H9 (cell line): Measurements from ENCODE around the gene GJB5. TPM values are rescaled to one million over a fixed set of nuclear protein-coding genes. Genes with fewer than 3 reads are reported as not detected.

ENCODE experiments used
- DNase-seq: peaks from one replicate; pipeline ENCODE4 v3.0.0-alpha.2; 2017
- H2AFZ ChIP-seq: one replicate; pipeline ENCODE4 v1.6.1; 2013; ENCODE audit warnings: mild to moderate bottlenecking, low read length, control low read depth, moderate library complexity
- H2AK5ac ChIP-seq: 2 replicates; pipeline ENCODE4 v1.6.1; 2013; ENCODE audit warnings: low read length, control low read depth, mixed read lengths; ENCODE audit not compliant: insufficient read length
- H2BK120ac ChIP-seq: one replicate; pipeline ENCODE4 v1.6.1; 2013; ENCODE audit warnings: low read depth, mild to moderate bottlenecking, low read length, control low read depth, inconsistent platforms; ENCODE audit not compliant: poor library complexity, severe bottlenecking
- H2BK12ac ChIP-seq: 2 replicates; pipeline ENCODE4 v1.6.1; 2013; ENCODE audit warnings: low read length, control low read depth, mixed read lengths, low read depth; ENCODE audit not compliant: insufficient read length
- H2BK15ac ChIP-seq: 2 replicates; pipeline ENCODE4 v1.6.1; 2013; ENCODE audit warnings: low read depth, low read length, control low read depth
- H2BK20ac ChIP-seq: one replicate; pipeline ENCODE4 v1.6.1; 2013; ENCODE audit warnings: low read depth, mild to moderate bottlenecking, low read length, control low read depth, inconsistent platforms; ENCODE audit not compliant: poor library complexity, severe bottlenecking
- H2BK5ac ChIP-seq: 2 replicates; pipeline ENCODE4 v1.6.1; 2013; ENCODE audit warnings: low read length, control low read depth, mixed read lengths; ENCODE audit not compliant: insufficient read length
- H3K14ac ChIP-seq: 2 replicates; pipeline ENCODE4 v1.6.1; 2013; ENCODE audit warnings: low read length, control low read depth; ENCODE audit not compliant: insufficient read depth
- H3K18ac ChIP-seq: 2 replicates; pipeline ENCODE4 v1.6.1; 2013; ENCODE audit warnings: low read depth, mild to moderate bottlenecking, mixed read lengths, low read length, control low read depth; ENCODE audit not compliant: insufficient read length
- H3K23ac ChIP-seq: 2 replicates; pipeline ENCODE4 v1.6.1; 2013; ENCODE audit warnings: low read length, control low read depth, mixed read lengths, low read depth; ENCODE audit not compliant: insufficient read length
- H3K23me2 ChIP-seq: 2 replicates; pipeline ENCODE4 v1.6.1; 2013; ENCODE audit warnings: low read depth, mild to moderate bottlenecking, mixed read lengths, low read length, control low read depth; ENCODE audit not compliant: insufficient read length, poor library complexity, severe bottlenecking
- H3K27ac ChIP-seq: 2 replicates; pipeline ENCODE4 v1.5.1; 2013; ENCODE audit warnings: low read length, control low read depth, mixed read lengths, low read depth; ENCODE audit not compliant: insufficient read length
- H3K27me3 ChIP-seq: 2 replicates; pipeline ENCODE4 v1.6.1; 2013; ENCODE audit warnings: low read length, control low read depth, inconsistent platforms; ENCODE audit not compliant: insufficient read depth
- H3K4ac ChIP-seq: 2 replicates; pipeline ENCODE4 v1.6.1; 2013; ENCODE audit warnings: low read depth, mild to moderate bottlenecking, control low read depth, inconsistent platforms, low read length, moderate library complexity
- H3K4me1 ChIP-seq: 2 replicates; pipeline ENCODE4 v1.6.1; 2013; ENCODE audit warnings: low read length, control low read depth, inconsistent platforms; ENCODE audit not compliant: insufficient read depth
- H3K4me2 ChIP-seq: 2 replicates; pipeline ENCODE4 v1.6.1; 2013; ENCODE audit warnings: low read length, control low read depth, mixed read lengths; ENCODE audit not compliant: insufficient read length, insufficient read depth
- H3K56ac ChIP-seq: 2 replicates; pipeline ENCODE4 v1.6.1; 2013; ENCODE audit warnings: low read depth, mild to moderate bottlenecking, mixed read lengths, low read length, control low read depth; ENCODE audit not compliant: insufficient read length
- H3K79me1 ChIP-seq: 2 replicates; pipeline ENCODE4 v1.6.1; 2013; ENCODE audit warnings: low read depth, mild to moderate bottlenecking, moderate library complexity, low read length, control low read depth, inconsistent platforms; ENCODE audit not compliant: insufficient read depth, poor library complexity, severe bottlenecking
- H3K79me2 ChIP-seq: 2 replicates; pipeline ENCODE4 v1.6.1; 2013; ENCODE audit warnings: low read length, control low read depth, inconsistent platforms; ENCODE audit not compliant: insufficient read depth
- H3K9ac ChIP-seq: 2 replicates; pipeline ENCODE4 v1.6.1; 2013; ENCODE audit warnings: low read length, control low read depth, mixed read lengths; ENCODE audit not compliant: insufficient read length; ENCODE audit errors: extremely low read depth
- H3K9me3 ChIP-seq: one replicate; pipeline ENCODE4 v1.6.1; 2013; ENCODE audit warnings: low read depth, low read length, inconsistent platforms; ENCODE audit not compliant: control insufficient read depth
- H3T11ph ChIP-seq: one replicate; pipeline ENCODE4 v1.6.1; 2013; ENCODE audit warnings: mild to moderate bottlenecking, low read length, control low read depth, inconsistent platforms
- H4K20me1 ChIP-seq: one replicate; pipeline ENCODE4 v1.6.1; 2013; ENCODE audit not compliant: control insufficient read depth, insufficient read length, insufficient read depth
- H4K5ac ChIP-seq: 2 replicates; pipeline ENCODE4 v1.6.1; 2013; ENCODE audit warnings: low read depth, mild to moderate bottlenecking, mixed read lengths, low read length, control low read depth; ENCODE audit not compliant: insufficient read length
- H4K8ac ChIP-seq: replicated peaks from 2 replicates; pipeline ENCODE4 v1.6.1; 2013; ENCODE audit warnings: low read length, control low read depth, mixed read lengths, low read depth; ENCODE audit not compliant: insufficient read length
- H4K91ac ChIP-seq: 2 replicates; pipeline ENCODE4 v1.6.1; 2013; ENCODE audit warnings: low read depth, mild to moderate bottlenecking, moderate library complexity, mixed read lengths, low read length, control low read depth; ENCODE audit not compliant: insufficient read length
- H3K27ac Mint-ChIP-seq, 3 experiments: 2 replicates in 2 of 3; 3 replicates in 1 of 3; pipeline ENCODE4 v1.8.0; 2020 to 2021; ENCODE audit warnings: mixed read lengths in 3 of 3, mild to moderate bottlenecking in 1 of 3, moderate library complexity in 1 of 3
- H3K27me3 Mint-ChIP-seq: 2 replicates; pipeline ENCODE4 v1.8.0; 2021; ENCODE audit warnings: low read depth, mild to moderate bottlenecking, moderate library complexity, mixed read lengths
- H3K36me3 Mint-ChIP-seq, 3 experiments: 2 replicates in 2 of 3; 3 replicates in 1 of 3; pipeline ENCODE4 v1.8.0; 2020 to 2021; ENCODE audit warnings: low read depth in 3 of 3, mixed read lengths in 3 of 3; ENCODE audit not compliant: insufficient read depth in 1 of 3
- H3K4me1 Mint-ChIP-seq, 2 experiments: 2 replicates each; pipeline ENCODE4 v1.8.0; 2020; ENCODE audit warnings: mixed read lengths in 2 of 2
- H3K4me3 Mint-ChIP-seq, 2 experiments: 2 replicates in 1 of 2; 3 replicates in 1 of 2; pipeline ENCODE4 v1.8.0; 2020 to 2021; ENCODE audit warnings: mild to moderate bottlenecking in 2 of 2, mixed read lengths in 2 of 2, moderate library complexity in 1 of 2
- H3K9me3 Mint-ChIP-seq, 2 experiments: 2 replicates in 1 of 2; 3 replicates in 1 of 2; pipeline ENCODE4 v1.8.0; 2020; ENCODE audit warnings: mild to moderate bottlenecking in 2 of 2, mixed read lengths in 2 of 2, moderate library complexity in 1 of 2
- total RNA-seq: library from RNA; stranded (reverse); gene quantifications from 2 replicates; pipeline ENCODE4 v1.2.1, GENCODE V29; 2021
- TF ChIP-seq, protein P1 (sequence below): fragments of 200-600 bp; sonication (generic); conservative IDR thresholded peaks from 3 replicates; pipeline ENCODE4 v1.8.0; 2021; ENCODE audit warnings: antibody characterized with exemption, mild to moderate bottlenecking

The GJB5 gene
- total RNA-seq, 1 experiment from 2014 or later: 0.22 TPM

DNA sequence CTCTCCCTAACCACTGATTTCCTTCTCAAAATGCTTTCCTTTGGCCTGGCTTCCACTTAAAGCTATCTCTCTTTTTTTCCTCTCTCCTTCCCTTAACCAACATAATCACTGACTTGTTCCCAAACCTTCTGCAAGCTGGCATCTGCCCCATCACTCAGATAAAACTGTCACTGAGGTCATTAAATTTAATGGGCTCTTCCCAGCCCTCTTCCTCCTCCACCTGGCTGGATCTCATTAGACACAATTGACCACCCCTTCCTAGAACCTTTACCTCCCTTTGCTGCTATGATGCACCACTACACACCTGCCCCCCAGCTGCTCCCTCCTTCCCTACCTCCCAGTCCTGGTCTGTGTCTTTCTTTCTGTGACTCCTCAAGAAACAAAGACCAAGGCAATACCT, 44.0 kb upstream of the GJB5 start:
- no peak overlapping the region for H2BK15ac ChIP-seq
- H3K14ac ChIP-seq: no peak overlapping the region
- no peak overlapping the region for H2BK120ac ChIP-seq
- no peak overlapping the region for H2BK5ac ChIP-seq
- no peaks in the 10 kb centered on the region for H4K20me1 ChIP-seq
- no peak overlapping the region for H2AK5ac ChIP-seq
- H4K8ac ChIP-seq: no peak overlapping the region
- H3K23me2 ChIP-seq: no peaks in the 10 kb centered on the region
- no peak overlapping the region for H3K4me2 ChIP-seq
- H3K4me1 ChIP-seq: no peaks in the 10 kb centered on the region
- no peaks in the 10 kb centered on the region for H3K9me3 ChIP-seq
- no peak overlapping the region for H2BK20ac ChIP-seq
- H2BK12ac ChIP-seq: no peak overlapping the region
- TF ChIP-seq, protein P1, sequence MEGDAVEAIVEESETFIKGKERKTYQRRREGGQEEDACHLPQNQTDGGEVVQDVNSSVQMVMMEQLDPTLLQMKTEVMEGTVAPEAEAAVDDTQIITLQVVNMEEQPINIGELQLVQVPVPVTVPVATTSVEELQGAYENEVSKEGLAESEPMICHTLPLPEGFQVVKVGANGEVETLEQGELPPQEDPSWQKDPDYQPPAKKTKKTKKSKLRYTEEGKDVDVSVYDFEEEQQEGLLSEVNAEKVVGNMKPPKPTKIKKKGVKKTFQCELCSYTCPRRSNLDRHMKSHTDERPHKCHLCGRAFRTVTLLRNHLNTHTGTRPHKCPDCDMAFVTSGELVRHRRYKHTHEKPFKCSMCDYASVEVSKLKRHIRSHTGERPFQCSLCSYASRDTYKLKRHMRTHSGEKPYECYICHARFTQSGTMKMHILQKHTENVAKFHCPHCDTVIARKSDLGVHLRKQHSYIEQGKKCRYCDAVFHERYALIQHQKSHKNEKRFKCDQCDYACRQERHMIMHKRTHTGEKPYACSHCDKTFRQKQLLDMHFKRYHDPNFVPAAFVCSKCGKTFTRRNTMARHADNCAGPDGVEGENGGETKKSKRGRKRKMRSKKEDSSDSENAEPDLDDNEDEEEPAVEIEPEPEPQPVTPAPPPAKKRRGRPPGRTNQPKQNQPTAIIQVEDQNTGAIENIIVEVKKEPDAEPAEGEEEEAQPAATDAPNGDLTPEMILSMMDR: no peak
- no peak overlapping the region for H4K91ac ChIP-seq
- no peak overlapping the region for H3K56ac ChIP-seq
- no peak overlapping the region for H3K4ac ChIP-seq
- no peak overlapping the region for H3K9ac ChIP-seq
- H3K27me3 Mint-ChIP-seq: peaks cover 17% of the 10 kb centered on the region
- no peak overlapping the region for H4K5ac ChIP-seq
- no peak overlapping the region for H3T11ph ChIP-seq
- no peaks in the 10 kb centered on the region for H3K79me1 ChIP-seq
- H3K27ac Mint-ChIP-seq: no peak overlapping the region; a peak in 1 of 7 replicates
- H3K18ac ChIP-seq: no peak overlapping the region
- no peak overlapping the region; a peak in 1 of 5 replicates for H3K4me3 Mint-ChIP-seq
- H3K23ac ChIP-seq: no peak overlapping the region
- H3K9me3 Mint-ChIP-seq: no peaks in the 10 kb centered on the region
- H3K4me1 Mint-ChIP-seq: peaks cover 0 to 3% of the 10 kb centered on the region in 2 experiments; a peak in 1 of 4 replicates
- no peaks in the 10 kb centered on the region for H3K79me2 ChIP-seq
- H3K27ac ChIP-seq: no peak overlapping the region
- H2AFZ ChIP-seq: no peak overlapping the region
- no peaks in the 10 kb centered on the region; a peak in 1 of 7 replicates for H3K36me3 Mint-ChIP-seq
- no peaks in the 10 kb centered on the region; the same call in 1 of the 2 replicates for H3K27me3 ChIP-seq
- DNase-seq: no peak
